Amniotic epithelial cell (primary cell): ENCODE results near the gene DUSP16.
A peak's percentile ranks its signal among the peaks of the same experiment; 100 is the strongest.
"Not testable (repeated sequence)": the region's sequence is repeated elsewhere in the genome, so short reads cannot be mapped to it uniquely, and the experiment has no call there.

ENCODE experiments used
- DNase-seq: peaks from one replicate; pipeline ENCODE4 v3.0.0-alpha.2; 2010; ENCODE audit warnings: low read depth

DUSP16 gene

DNA sequence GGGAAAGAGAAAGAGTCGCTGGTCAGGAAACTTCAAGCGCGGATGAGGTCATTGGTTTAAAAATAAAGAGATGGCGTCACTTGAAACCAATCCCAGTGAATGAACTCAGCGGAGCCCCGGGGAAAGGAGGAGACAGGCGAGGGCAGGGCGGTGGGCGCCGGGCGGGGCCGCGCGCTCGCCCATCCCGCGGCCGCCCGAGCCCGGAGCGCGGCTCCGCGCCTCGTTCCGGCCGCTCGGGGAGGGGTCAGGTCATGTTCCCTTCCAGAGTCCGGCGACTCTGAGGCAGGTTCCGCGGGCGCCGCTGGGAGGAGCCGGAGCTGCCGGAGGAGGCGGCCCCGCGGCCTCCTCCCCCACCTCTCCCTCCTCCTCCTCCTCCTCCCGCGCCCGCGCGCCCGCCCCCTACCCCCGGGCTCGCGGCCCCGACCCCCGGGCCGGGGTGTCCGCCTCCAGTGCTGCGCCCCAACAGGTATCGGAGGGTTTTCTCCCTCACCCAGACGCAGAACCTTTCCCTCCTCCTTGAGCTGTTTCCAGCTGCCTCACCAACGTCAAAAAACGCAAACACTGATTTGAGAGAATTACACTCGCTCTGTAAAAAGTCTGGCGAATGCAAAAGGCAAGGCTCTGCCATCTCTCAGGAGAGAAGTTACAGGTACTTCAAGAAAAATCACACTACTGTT lies at the start of gene DUSP16:
DUSP16 (minus strand) TSS at position 279 of the 677 bp plus-strand sequence. CDS start 41,765 bp downstream, outside the sequence.
- DNase-seq = peak; percentile 95

DNA sequence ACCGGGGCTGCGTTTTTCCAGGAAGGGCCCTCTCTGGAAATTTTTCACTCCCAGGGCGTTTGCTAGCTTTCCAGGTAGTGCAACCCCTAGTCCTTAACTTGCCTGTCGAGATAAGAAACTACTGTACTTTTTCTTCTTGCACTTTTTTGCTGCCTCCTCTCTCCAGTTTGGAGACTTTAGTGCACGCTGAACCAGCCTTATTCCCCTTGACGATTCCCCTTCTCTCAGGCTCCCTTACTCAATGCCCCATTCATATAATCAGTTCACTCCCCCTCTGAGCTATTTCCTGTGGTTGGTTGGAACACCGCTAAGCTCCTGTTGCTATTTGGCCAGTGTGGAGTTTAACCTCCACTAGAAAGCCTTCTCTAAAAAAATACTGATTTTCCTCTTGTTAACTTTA lies 49.7 kb upstream of the DUSP16 start:
- DNase-seq = peak; percentile 86

GRCh38 chr12:12611512-12612306 lies 49.0 kb upstream of the DUSP16 start, which contains the start of gene CREBL2:
TSS of gene CREBL2 (plus strand) at chr12:12611876. CDS start at chr12:12612173, 297 bp downstream.
- peak; percentile 98 for DNase-seq

GRCh38 chr12:12610711-12611110 lies 48.0 kb upstream of the DUSP16 start:
- DNase-seq = no peak

DNA sequence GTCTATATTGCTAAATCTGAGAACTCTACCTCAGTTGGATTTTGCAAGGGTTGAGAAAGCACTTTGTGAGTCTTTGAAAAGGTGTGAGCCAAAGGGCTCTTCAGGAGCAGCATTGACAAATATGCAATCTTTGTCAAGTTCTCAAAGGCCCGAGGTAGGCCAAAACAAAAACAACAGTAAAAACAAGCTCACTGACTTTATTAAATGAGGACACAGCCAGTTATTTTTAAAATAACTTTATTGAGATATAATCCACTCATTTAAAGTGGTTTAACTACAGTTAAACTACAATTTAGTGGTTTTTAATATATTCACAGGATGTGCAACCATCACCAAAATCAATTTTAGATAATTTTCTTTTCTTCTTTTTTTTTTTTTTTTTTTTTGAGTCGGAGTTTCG lies 47.0 kb upstream of the DUSP16 start:
- no peak for DNase-seq

- DNase-seq = peak; percentile 15
Measured at GRCh38 chr12:12608557-12608957, 45.9 kb upstream of the DUSP16 start.

GRCh38 chr12:12606781-12607589 lies 44.3 kb upstream of the DUSP16 start:
- peak; percentile 77 for DNase-seq

- no peak for DNase-seq
Measured at GRCh38 chr12:12604740-12605139, 42.1 kb upstream of the DUSP16 start.

- DNase-seq = peak; percentile 44
Measured at GRCh38 chr12:12600659-12601058, 38.0 kb upstream of the DUSP16 start.

DNA sequence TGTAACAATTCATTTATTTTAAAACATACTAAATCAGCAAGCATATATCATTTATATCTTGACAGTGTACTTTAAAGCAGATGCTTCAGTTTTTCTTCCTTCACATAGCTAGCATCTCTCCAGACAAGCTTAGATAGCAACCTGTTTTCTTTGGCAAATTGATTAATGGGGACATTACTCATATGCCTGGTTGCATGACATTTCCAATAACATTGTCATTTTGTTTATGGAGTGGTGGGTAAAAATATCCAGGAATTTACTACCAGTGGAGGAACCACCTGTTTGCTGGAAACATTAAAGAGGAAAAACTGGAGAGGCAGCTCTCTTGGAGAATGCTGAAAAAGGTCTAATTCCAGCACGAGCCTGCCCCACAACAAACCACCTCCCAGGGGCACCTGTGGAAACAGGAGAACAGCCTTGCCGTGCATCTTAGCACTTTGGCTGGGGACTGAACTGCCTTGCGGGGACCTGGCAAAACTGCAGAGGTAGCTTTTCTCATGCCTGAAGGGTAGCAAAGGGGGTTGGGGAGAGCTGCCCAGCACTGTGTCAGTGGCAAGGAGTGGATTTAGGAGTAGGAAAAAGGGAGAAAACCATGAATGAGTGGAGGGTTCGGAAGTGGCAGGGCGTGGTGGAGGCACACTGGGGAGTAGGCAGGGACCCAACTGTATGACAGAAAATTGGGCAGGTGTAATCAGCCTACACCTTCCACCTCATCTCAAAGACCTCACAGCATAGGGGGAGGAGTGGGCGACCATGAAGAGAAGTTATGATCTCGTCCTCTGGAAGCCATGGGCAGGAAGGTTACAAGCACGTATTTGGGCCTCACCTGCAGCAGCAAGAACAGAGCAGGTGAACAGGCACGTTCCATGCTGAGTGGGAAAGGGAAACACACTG lies 37.3 kb upstream of the DUSP16 start:
- no peak for DNase-seq

DNA sequence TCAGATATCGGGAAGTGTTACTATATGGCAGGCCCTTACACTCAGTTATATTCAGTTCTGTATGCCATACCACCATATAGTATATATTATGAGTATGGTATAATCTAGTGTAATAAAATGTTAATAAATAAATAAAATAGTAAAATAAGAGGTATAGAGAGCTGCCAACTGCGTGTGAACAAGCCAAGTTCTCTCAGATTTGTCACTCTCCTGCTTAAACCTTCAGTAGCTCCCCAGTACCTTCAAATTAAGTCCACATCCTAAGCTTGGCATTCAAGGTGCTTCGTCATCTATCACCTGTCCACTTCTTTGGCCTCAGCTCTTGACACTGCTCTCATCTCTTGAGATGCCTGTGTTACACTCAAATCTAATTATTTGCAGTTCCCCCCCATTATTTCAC lies 36.2 kb upstream of the DUSP16 start:
- no peak for DNase-seq

DNA sequence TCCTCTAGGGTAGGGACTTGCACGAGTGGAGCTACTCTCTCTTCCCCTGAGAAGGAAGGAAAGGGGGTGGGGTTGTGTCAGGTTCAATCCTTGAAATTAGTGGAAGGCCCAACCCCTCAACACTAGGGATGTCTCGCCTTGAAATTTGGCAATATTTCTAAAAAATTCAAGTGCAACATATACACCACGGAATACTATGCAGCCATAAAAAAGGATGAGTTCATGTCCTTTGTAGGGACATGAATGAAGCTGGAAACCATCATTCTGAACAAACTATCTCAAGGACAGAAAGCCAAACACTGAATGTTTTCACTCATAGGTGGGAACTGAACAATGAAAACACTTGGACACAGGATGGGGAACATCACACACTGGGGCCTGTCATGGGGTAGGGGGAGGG lies 33.9 kb upstream of the DUSP16 start:
- not testable (repeated sequence) for DNase-seq

DNA sequence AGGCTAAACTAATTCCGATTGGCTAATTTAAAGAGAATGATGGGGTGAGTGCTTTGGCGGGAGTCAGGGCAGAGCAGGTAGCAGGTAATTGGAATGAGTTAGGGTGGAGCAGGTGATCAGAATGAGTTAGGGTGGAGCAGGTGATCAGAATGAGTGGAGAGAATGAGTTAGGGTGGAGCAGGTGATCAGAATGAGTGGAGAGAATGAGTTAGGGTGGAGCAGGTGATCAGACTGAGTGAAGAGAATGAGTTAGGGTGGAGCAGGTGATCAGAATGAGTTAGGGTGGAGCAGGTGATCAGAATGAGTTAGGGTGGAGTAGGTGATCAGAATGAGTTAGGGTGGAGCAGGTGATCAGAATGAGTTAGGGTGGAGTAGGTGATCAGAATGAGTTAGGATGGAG lies 33.3 kb upstream of the DUSP16 start:
- DNase-seq = not testable (repeated sequence)

DNA sequence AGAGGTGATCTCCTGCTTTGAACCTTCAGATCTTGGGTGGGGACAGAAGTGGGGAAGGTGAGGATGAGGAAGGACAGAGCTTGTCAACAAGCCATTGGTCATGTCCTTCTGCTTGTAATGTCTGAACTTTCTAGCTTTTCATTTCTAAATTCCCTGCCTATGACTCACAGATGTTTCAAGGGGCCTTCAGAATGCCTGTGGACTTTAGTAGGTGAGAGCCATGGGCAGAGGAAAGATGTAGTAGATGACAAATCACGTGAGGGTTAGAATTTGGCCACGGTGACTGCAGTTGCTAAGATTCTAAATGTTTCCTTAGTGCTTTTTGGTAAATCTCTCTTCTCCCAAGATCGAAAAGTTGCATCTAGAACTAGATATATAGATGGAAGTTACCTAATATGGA lies 30.3 kb upstream of the DUSP16 start:
- peak; percentile 39 for DNase-seq

DNA sequence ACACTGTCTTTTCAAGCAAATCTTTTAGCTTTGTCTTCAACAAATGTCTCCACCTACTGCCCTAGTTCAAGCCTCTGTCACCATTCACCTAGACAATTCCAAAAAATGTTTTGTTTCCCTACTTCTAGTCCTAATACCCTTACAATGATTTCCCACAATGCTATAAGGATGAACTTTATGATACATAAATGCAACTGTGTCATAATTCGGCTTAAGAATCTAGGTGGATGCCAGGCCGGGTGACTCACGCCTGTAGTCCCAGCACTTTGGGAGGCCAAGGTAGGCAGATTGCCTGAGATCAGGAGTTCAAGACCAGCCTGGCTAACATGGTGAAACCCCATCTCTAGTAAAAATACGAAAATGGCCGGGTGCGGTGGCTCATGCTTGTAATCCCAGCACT lies 28.3 kb upstream of the DUSP16 start:
- no peak for DNase-seq

DNA sequence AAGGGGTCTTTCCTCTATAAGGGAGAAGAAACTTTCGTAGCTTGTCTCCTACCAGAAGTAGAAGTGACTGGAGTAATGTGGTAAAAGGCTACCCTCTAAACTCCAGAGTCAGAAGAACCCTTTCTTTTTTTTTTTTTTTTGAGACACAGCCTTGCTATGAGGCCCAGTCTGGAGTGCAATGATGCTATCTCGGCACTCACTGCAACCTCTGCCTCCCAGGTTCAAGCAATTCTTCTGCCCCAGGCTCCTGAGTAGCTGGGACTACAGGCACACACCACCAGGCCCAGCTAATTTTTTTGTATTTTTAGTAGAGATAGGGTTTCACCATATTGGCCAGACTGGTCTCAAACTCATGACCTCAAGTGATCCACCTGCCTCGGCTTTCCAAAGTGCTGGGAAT lies 25.8 kb upstream of the DUSP16 start:
- DNase-seq = not testable (repeated sequence)

DNA sequence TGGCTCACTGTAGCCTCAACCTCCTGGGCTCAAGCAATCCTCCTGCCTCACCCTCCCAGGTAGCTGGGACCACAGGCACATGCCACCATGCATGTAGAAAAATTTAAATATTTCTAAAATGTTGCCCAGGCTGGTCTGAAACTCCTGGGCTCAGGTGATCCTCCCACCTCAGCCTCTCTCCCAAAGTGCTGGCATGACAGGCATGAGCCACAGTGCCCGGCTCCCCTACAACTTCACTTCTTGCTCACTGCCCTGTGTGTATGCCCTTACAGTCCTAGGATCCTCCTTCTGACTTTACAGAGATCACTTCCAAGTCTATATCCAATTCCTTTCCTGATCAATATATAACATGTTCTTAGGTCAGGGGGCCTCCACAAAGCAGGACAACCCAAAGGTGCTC lies 25.2 kb upstream of the DUSP16 start:
- no peak for DNase-seq

DNA sequence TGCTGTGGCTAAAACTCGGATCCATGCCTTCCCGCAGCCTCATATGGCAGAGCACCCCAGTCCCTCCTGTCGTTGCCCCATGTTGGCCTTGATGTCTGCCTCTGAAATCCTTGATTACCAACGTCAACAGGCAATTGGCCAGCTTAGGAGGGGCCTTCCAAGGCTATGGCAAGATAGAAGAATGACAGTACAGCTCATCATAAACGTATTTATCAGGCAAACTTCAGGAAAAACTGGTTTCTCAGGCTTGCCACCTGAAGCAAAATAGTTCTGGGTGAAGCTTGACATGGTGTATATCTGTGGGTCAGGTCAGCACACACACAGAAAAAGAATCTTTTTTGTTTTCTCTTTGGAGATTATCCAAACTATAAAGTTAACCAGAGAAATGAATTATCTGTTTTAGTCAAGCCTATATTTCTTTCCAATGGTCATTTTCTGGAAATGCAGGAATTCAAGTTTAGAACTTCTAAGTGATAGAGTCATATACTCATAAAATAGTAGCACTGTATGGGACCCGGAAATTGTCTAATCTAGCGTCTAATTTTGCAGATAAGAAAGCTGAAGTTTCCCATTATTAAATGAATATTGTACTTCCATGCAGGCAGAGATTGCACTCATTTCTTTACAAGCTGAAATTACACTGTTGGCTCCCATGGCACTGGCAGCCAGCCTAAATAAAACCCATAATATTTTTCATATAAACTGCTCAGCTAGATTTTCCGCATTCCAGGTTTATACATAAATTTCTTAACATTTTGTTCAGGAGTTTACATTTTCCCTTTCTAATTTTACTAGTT lies 24.4 kb upstream of the DUSP16 start:
- no peak for DNase-seq

DNA sequence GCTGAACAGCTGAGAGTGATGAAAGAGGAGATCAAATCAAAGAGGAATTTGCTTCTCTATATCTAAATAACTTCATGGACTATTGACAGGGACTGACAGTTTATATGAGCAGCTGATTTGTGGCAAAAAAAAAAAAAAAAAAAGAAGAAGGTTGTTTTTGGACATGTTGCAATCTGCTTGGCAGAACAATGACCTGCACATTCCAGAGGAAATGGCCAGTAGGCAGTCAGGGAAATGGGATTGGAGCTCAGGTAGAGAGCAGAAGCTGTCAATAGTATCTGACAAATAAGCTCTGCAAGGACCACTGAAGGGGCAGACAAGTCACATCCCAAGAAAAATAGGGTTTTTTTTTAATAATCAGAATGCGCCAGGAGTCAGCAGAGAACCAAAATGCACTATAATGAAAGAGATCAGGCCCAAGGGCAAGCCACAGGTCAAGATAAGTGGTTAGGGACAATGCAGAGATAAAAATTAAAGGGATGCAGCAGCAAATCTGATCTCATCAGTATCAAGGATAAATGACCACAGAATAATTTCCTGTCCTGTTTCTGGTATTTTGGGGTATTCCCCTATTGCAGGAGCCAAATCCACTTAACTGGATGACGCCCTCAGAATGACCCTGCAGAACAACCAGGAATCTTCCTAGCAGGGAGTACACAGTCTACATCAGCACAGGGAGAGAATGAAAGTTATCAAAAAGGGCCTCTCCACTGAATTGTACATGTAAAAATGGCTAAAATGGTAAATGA lies 22.6 kb upstream of the DUSP16 start:
- DNase-seq = no peak
